HepG2 (cell line): ENCODE results near the gene SAMD14. TPM values are rescaled to one million over a fixed set of nuclear protein-coding genes. Genes with fewer than 3 reads are reported as not detected.

ENCODE experiments used
- ARNTL ChIP-seq: sonication (generic); formaldehyde crosslinking; IDR thresholded peaks from 2 replicates; pipeline ENCODE4 v1.4.0; 2020; ENCODE audit warnings: mild to moderate bottlenecking, missing genetic modification reagents
- ATAD3A ChIP-seq: sonication (generic); formaldehyde crosslinking; IDR thresholded peaks from 2 replicates; pipeline ENCODE4 v1.4.0; 2020; ENCODE audit warnings: missing genetic modification reagents
- ELK4 ChIP-seq: sonication (generic); formaldehyde crosslinking; IDR thresholded peaks from 2 replicates; pipeline ENCODE4 v1.9.0; 2021; ENCODE audit warnings: missing genetic modification reagents, borderline replicate concordance
- GRHL1 ChIP-seq: sonication (generic); formaldehyde crosslinking; conservative IDR thresholded peaks from 2 replicates; pipeline ENCODE4 v1.8.0; 2022; ENCODE audit warnings: missing genetic modification reagents
- GTF3A ChIP-seq: sonication (generic); formaldehyde crosslinking; conservative IDR thresholded peaks from 2 replicates; pipeline ENCODE4 v1.4.0; 2020; ENCODE audit warnings: mild to moderate bottlenecking, missing genetic modification reagents
- HES4 ChIP-seq: sonication (generic); formaldehyde crosslinking; IDR thresholded peaks from 2 replicates; pipeline ENCODE4 v1.9.0; 2021; ENCODE audit warnings: mild to moderate bottlenecking, missing genetic modification reagents, borderline replicate concordance
- HIC2 ChIP-seq: sonication (generic); formaldehyde crosslinking; IDR thresholded peaks from 2 replicates; pipeline ENCODE4 v1.9.0; 2022; ENCODE audit warnings: low read depth, missing genetic modification reagents
- HMG20B ChIP-seq: conservative IDR thresholded peaks from 2 replicates; pipeline ENCODE4 v1.6.1; 2016; ENCODE audit warnings: missing genetic modification reagents, missing compliant biosample characterization
- MAFG ChIP-seq: sonication (generic); formaldehyde crosslinking; IDR thresholded peaks from 2 replicates; pipeline ENCODE4 v1.5.1; 2020; ENCODE audit warnings: mild to moderate bottlenecking, missing genetic modification reagents
- PITX1 ChIP-seq: sonication (generic); formaldehyde crosslinking; IDR thresholded peaks from 2 replicates; pipeline ENCODE4 v1.5.1; 2020; ENCODE audit warnings: mild to moderate bottlenecking, missing genetic modification reagents
- RERE ChIP-seq: IDR thresholded peaks from 2 replicates; pipeline ENCODE4 v1.6.1; 2016; ENCODE audit warnings: low read depth, missing genetic modification reagents, missing compliant biosample characterization
- REXO4 ChIP-seq: sonication (generic); formaldehyde crosslinking; IDR thresholded peaks from 2 replicates; pipeline ENCODE4 v1.8.0; 2022; ENCODE audit warnings: missing genetic modification reagents, mild to moderate bottlenecking, borderline replicate concordance
- TEAD3 ChIP-seq: optimal IDR thresholded peaks from 2 replicates; pipeline ENCODE3; 2016; ENCODE audit warnings: borderline replicate concordance
- ZBTB21 ChIP-seq: sonication (generic); formaldehyde crosslinking; IDR thresholded peaks from 2 replicates; pipeline ENCODE4 v1.4.0; 2020; ENCODE audit warnings: missing genetic modification reagents
- ZMAT3 ChIP-seq: sonication (generic); formaldehyde crosslinking; conservative IDR thresholded peaks from 2 replicates; pipeline ENCODE4 v1.7.0; 2021; ENCODE audit warnings: missing genetic modification reagents
- ZNF3 ChIP-seq: IDR thresholded peaks from 2 replicates; pipeline ENCODE4 v1.7.0; 2017; ENCODE audit warnings: inconsistent platforms
- ZNF569 ChIP-seq: sonication (generic); formaldehyde crosslinking; IDR thresholded peaks from 2 replicates; pipeline ENCODE4 v1.5.0; 2020; ENCODE audit warnings: mild to moderate bottlenecking, missing genetic modification reagents, moderate library complexity, borderline replicate concordance
- ZNF616 ChIP-seq: sonication (generic); formaldehyde crosslinking; IDR thresholded peaks from 2 replicates; pipeline ENCODE4 v1.5.0; 2020; ENCODE audit warnings: low read depth, mild to moderate bottlenecking, missing genetic modification reagents
- ZNF724P ChIP-seq: sonication (generic); formaldehyde crosslinking; IDR thresholded peaks from 2 replicates; pipeline ENCODE4 v1.8.0; 2022; ENCODE audit warnings: missing genetic modification reagents, borderline replicate concordance
- ZNF749 ChIP-seq: sonication (generic); formaldehyde crosslinking; IDR thresholded peaks from 2 replicates; pipeline ENCODE4 v1.8.0; 2022; ENCODE audit warnings: mild to moderate bottlenecking, missing genetic modification reagents, moderate library complexity, borderline replicate concordance
- ZNF850 ChIP-seq: sonication (generic); formaldehyde crosslinking; conservative IDR thresholded peaks from 2 replicates; pipeline ENCODE4 v1.9.0; 2021; ENCODE audit warnings: mild to moderate bottlenecking, missing genetic modification reagents
- polyA plus RNA-seq, 8 experiments: library from polyadenylated mRNA; depleted of rRNA in 3 of 8; stranded (reverse) in 7 of 8; unstranded in 1 of 8; fragments of >200 nt; fragmentation: Illumina TruSeq in 4 of 8; extraction: Trizol in 4 of 8; gene quantifications; 2 replicates each; pipeline versions ENCODE4 v1.2.1 to v1.2.3, GENCODE V29; 2011 to 2016; ENCODE audit warnings: low read depth in 4 of 8, missing spikeins in 1 of 8, mixed read lengths in 1 of 8; ENCODE audit not compliant: insufficient read depth in 1 of 8
- total RNA-seq, 5 experiments: library from RNA; depleted of rRNA; stranded (reverse); fragments of >200 nt; fragmentation: Illumina TruSeq; extraction: Trizol; gene quantifications; 2 replicates each; pipeline ENCODE4 v1.2.3, GENCODE V29; 2016; ENCODE audit warnings: low read depth in 1 of 5

The SAMD14 gene
- total and polyA plus RNA-seq, 2 of the 13 experiments (the other 11 are each of a cell fraction or from before 2014, with no cell fraction given) = 0.07 to 0.22 TPM

- TF ChIP-seq ZMAT3 (CRISPR knock-in tag) = no peak
- no peak for TF ChIP-seq MAFG
- TF ChIP-seq ZNF850 = no peak
- no peak for TF ChIP-seq GTF3A (CRISPR knock-in tag)
- no peak for TF ChIP-seq ZNF749
- no peak for TF ChIP-seq HMG20B (CRISPR knock-in tag)
- TF ChIP-seq ZBTB21 = no peak
- no peak for TF ChIP-seq ZNF724P (CRISPR knock-in tag)
- TF ChIP-seq HIC2 (CRISPR knock-in tag) = no peak
- no peak for TF ChIP-seq ZNF569 (CRISPR knock-in tag)
- no peak for TF ChIP-seq ZNF616 (CRISPR knock-in tag)
- no peak for TF ChIP-seq ATAD3A (CRISPR knock-in tag)
- no peak for TF ChIP-seq ARNTL (CRISPR knock-in tag)
- TF ChIP-seq PITX1 (CRISPR knock-in tag) = no peak
- TF ChIP-seq ELK4 (CRISPR knock-in tag) = no peak
- no peak for TF ChIP-seq RERE (CRISPR knock-in tag)
- no peak for TF ChIP-seq REXO4
- no peak for TF ChIP-seq HES4 (CRISPR knock-in tag)
- TF ChIP-seq ZNF3 (CRISPR knock-in tag) = no peak
- no peak for TF ChIP-seq GRHL1
- TF ChIP-seq TEAD3 (CRISPR knock-in tag) = peak; percentile 53
Observed at GRCh38 chr17:50147841-50148225, 17.9 kb upstream of the SAMD14 start (continued).
